Peyer's patch (tissue), 4 donors: ENCODE data around the gene KCNQ1. TPM values are rescaled to one million over a fixed set of nuclear protein-coding genes. Genes with fewer than 3 reads are reported as not detected.

Experiments used
- DNase-seq, 3 donors: peaks; one replicate each; pipeline ENCODE4 v3.0.0-alpha.2; 2017 to 2019
- H3K27ac ChIP-seq, 4 donors: fragments of 200-600 bp; sonication (generic); one replicate each; pipeline ENCODE4 v1.5.1; 2016 to 2019
- H3K27me3 ChIP-seq, 2 donors: fragments of 200-600 bp; sonication (generic); one replicate each; pipeline ENCODE4 v1.5.1; 2019
- H3K36me3 ChIP-seq, 3 donors: fragments of 200-600 bp; sonication (generic); one replicate each; pipeline ENCODE4 v1.5.1; 2016 to 2019
- H3K4me1 ChIP-seq, 4 donors: fragments of 200-600 bp; sonication (generic); one replicate each; pipeline ENCODE4 v1.5.1; 2016 to 2019
- H3K4me3 ChIP-seq, 4 donors: fragments of 200-600 bp; sonication (generic); 1 replicate in 3 of 4; 2 replicates in 1 of 4; pipeline ENCODE4 v1.5.1; 2016 to 2019; ENCODE audit warnings: mild to moderate bottlenecking in 1 of 4
- H3K9me3 ChIP-seq, 4 donors: fragments of 200-600 bp; sonication (generic); one replicate each; pipeline ENCODE4 v1.5.1; 2016 to 2019; ENCODE audit warnings: mild to moderate bottlenecking in 1 of 4
- CTCF ChIP-seq, 6 experiments: fragments of 450-650 bp in 4 of 6; fragments of 200-600 bp in 2 of 6; sonication (generic) in 1 of 6; IDR thresholded peaks; one replicate each; pipeline ENCODE4 v1.5.1; 2017 to 2019; ENCODE audit warnings: antibody characterized with exemption in 6 of 6, mild to moderate bottlenecking in 3 of 6, moderate library complexity in 1 of 6
- POLR2A ChIP-seq, 2 donors: fragments of 450-650 bp; IDR thresholded peaks; one replicate each; pipeline ENCODE4 v1.5.1; 2017; ENCODE audit warnings: antibody characterized with exemption in 2 of 2, mild to moderate bottlenecking in 2 of 2, moderate library complexity in 2 of 2
- total RNA-seq, 4 donors: library from RNA; depleted of rRNA; stranded (reverse); fragments of >200 nt; gene quantifications; one replicate each; pipeline ENCODE4 v1.1.0, GENCODE V29; 2016

Gene KCNQ1
- total RNA-seq, 4 donors from 2014 or later, result 50.6 to 66.4 (median 54.2) TPM

- no peak overlapping the region for H3K27ac ChIP-seq
- H3K4me1 ChIP-seq, result no peaks in the 10 kb centered on the region
- H3K27me3 ChIP-seq, result no peaks in the 10 kb centered on the region
- no peaks in the 10 kb centered on the region for H3K36me3 ChIP-seq
- TF ChIP-seq POLR2A (IDR thresholded peaks at IDR 0.05) (no peak), CTCF (IDR thresholded peaks at IDR 0.05) (no peak)
- no peak overlapping the region for H3K4me3 ChIP-seq
- no peaks in the 10 kb centered on the region for H3K9me3 ChIP-seq
- DNase-seq, result no peak
These were observed 308.1 kb downstream of the KCNQ1 start for GRCh38 chr11:2752923-2753322.

GRCh38 chr11:2754008-2754407, 309.2 kb downstream of the KCNQ1 start:
- TF ChIP-seq POLR2A (IDR thresholded peaks at IDR 0.05), result no peak
- no peak for TF ChIP-seq CTCF (IDR thresholded peaks at IDR 0.05)
- Histone ChIP-seq H3K27me3 (no peaks in the 10 kb centered on the region), H3K36me3 (no peaks in the 10 kb centered on the region), H3K4me3 (no peak overlapping the region), H3K4me1 (no peaks in the 10 kb centered on the region), H3K9me3 (no peaks in the 10 kb centered on the region), H3K27ac (no peak overlapping the region)
- DNase-seq, result no peak

- DNase-seq, result no peak
- Histone ChIP-seq H3K27me3 (no peaks in the 10 kb centered on the region), H3K4me3 (no peak overlapping the region), H3K9me3 (no peaks in the 10 kb centered on the region), H3K4me1 (no peaks in the 10 kb centered on the region), H3K27ac (no peak overlapping the region), H3K36me3 (no peaks in the 10 kb centered on the region)
- TF ChIP-seq CTCF (IDR thresholded peaks at IDR 0.05) (no peak), POLR2A (IDR thresholded peaks at IDR 0.05) (no peak)
These were observed 310.3 kb downstream of the KCNQ1 start for GRCh38 chr11:2755071-2755470.

- H3K9me3 ChIP-seq, result no peaks in the 10 kb centered on the region
- H3K27ac ChIP-seq, result no peak overlapping the region
- TF ChIP-seq CTCF (IDR thresholded peaks at IDR 0.05) (no peak), POLR2A (IDR thresholded peaks at IDR 0.05) (no peak)
- H3K4me1 ChIP-seq, result no peaks in the 10 kb centered on the region
- H3K36me3 ChIP-seq, result no peaks in the 10 kb centered on the region
- H3K27me3 ChIP-seq, result no peaks in the 10 kb centered on the region
- H3K4me3 ChIP-seq, result no peak overlapping the region
- peak in 1 of 3 donors; percentile 22 for DNase-seq
These were observed 313.9 kb downstream of the KCNQ1 start for GRCh38 chr11:2758751-2759150.

GRCh38 chr11:2759228-2760195, 314.7 kb downstream of the KCNQ1 start:
- Histone ChIP-seq H3K4me1 (no peaks in the 10 kb centered on the region), H3K4me3 (no peak overlapping the region), H3K9me3 (no peaks in the 10 kb centered on the region), H3K36me3 (no peaks in the 10 kb centered on the region), H3K27me3 (no peaks in the 10 kb centered on the region), H3K27ac (no peak overlapping the region)
- peak in 2 of 3 donors; percentile 12 to 34 for DNase-seq
- TF ChIP-seq POLR2A (IDR thresholded peaks at IDR 0.05), result no peak
- TF ChIP-seq CTCF (IDR thresholded peaks at IDR 0.05), result no peak
